ENCODE results near the gene PCK1. TPM values are rescaled to one million over a fixed set of nuclear protein-coding genes. Genes with fewer than 3 reads are reported as not detected.

The PCK1 gene
- total and polyA plus RNA-seq, 2 donors (not counting 3 experiments of a cell fraction or from before 2014, with no cell fraction given), result not detected

DNA sequence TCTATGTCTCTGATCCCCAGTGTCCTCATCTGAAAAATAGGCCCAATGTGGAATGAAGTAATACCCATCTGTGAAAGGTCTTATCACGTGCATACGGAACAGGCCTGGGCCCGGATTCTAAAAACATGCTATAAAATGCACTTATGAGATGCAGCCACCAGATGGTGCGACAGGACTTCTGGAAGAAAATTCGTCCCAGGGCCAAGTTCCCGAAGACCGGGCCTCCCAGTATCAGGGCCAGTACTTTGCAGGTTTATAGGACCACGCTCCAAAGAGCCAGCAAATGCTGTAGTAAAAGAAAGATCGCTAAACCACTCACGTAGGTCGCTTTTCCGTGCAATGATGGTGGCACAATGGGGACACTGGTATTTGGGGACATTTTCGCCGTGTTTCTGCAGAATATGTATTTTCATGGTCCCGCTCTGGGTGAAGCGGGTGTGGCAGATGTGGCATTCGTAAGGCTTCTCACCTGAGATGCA is 46.6 kb upstream of the PCK1 start:
- Histone ChIP-seq H3K79me2 (ENCODE audit: control insufficient read depth, insufficient read depth, low read length) (no peaks in the 10 kb centered on the region), H3K36me3 (ENCODE audit: control insufficient read depth in 2 of 2, extremely low read depth in 1 of 2, insufficient read depth in 2 of 2, low read length in 2 of 2) (no peaks in the 10 kb centered on the region), H3K9ac (replicated peaks; ENCODE audit: extremely low read depth, insufficient read depth, low read length) (no peak overlapping the region), H3K27me3 (ENCODE audit: control insufficient read depth in 2 of 2, insufficient read depth in 2 of 2, low read length in 2 of 2) (no peaks in the 10 kb centered on the region), H3K9me1 (replicated peaks; ENCODE audit: control insufficient read depth, extremely low read depth, insufficient read depth, low read length) (no peaks in the 10 kb centered on the region), H3K4me2 (ENCODE audit: insufficient read depth, low read length) (no peak overlapping the region), H3K27ac (ENCODE audit: insufficient read depth, low read depth, low read length) (no peak overlapping the region), H2AFZ (ENCODE audit: low read depth, low read length) (no peak overlapping the region), H3K9me3 (replicated peaks; ENCODE audit: control insufficient read depth, insufficient read depth, low read length) (no peaks in the 10 kb centered on the region), H4K20me1 (replicated peaks; ENCODE audit: control insufficient read depth, extremely low read depth, insufficient read depth, low read length) (no peaks in the 10 kb centered on the region), H3K4me3 (replicated peaks in 1 of 3; ENCODE audit: insufficient read depth in 1 of 3, low read depth in 1 of 3, low read length in 3 of 3) (no peak overlapping the region), H3K4me1 (ENCODE audit: control insufficient read depth, extremely low read depth, insufficient read depth, low read length) (no peaks in the 10 kb centered on the region)
- BruUV-seq (replicated peaks), result no TSS peak
- peak; percentile 68 for DNase-seq (ENCODE audit: low read depth, low spot score)
- dilution Hi-C loops (cut with MboI; ENCODE audit: extremely low pct_ligation_motif_present, low sequenced_read_pairs), result no loop called here
- intact Hi-C loops (cut with micrococcal nuclease), result loop anchor here (1.0 kb wide), 3 partner anchors 80 to 696 kb away; no protein-coding TSS in a partner anchor
- POLR2A ChIA-PET, result no interaction called here
- CTCF ChIA-PET, result interaction anchor here (0.7 to 2.5 kb wide), 4 partner anchors 68 to 696 kb away, joined by 4 to 38 read pairs (median 6); no protein-coding TSS in a partner anchor
- TF ChIP-seq POLR2AphosphoS5 (IDR thresholded peaks at IDR 0.05; ENCODE audit: insufficient read depth, low read depth, low read length) (no peak), JUN (IDR thresholded peaks at IDR 0.05; ENCODE audit: borderline replicate concordance, insufficient read depth, insufficient read length, low read depth) (no peak), GATA2 (IDR thresholded peaks at IDR 0.05; ENCODE audit: insufficient read depth, insufficient read length, low read depth, low read length) (no peak)
- TF ChIP-seq, protein P1, sequence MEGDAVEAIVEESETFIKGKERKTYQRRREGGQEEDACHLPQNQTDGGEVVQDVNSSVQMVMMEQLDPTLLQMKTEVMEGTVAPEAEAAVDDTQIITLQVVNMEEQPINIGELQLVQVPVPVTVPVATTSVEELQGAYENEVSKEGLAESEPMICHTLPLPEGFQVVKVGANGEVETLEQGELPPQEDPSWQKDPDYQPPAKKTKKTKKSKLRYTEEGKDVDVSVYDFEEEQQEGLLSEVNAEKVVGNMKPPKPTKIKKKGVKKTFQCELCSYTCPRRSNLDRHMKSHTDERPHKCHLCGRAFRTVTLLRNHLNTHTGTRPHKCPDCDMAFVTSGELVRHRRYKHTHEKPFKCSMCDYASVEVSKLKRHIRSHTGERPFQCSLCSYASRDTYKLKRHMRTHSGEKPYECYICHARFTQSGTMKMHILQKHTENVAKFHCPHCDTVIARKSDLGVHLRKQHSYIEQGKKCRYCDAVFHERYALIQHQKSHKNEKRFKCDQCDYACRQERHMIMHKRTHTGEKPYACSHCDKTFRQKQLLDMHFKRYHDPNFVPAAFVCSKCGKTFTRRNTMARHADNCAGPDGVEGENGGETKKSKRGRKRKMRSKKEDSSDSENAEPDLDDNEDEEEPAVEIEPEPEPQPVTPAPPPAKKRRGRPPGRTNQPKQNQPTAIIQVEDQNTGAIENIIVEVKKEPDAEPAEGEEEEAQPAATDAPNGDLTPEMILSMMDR (IDR thresholded peaks at IDR 0.05; ENCODE audit: extremely low read depth in 1 of 2, insufficient read depth in 1 of 2, low read depth in 1 of 2, low read length in 2 of 2), result peak; percentile 53 to 63
- FAIRE-seq, result peak; percentile 84

DNA sequence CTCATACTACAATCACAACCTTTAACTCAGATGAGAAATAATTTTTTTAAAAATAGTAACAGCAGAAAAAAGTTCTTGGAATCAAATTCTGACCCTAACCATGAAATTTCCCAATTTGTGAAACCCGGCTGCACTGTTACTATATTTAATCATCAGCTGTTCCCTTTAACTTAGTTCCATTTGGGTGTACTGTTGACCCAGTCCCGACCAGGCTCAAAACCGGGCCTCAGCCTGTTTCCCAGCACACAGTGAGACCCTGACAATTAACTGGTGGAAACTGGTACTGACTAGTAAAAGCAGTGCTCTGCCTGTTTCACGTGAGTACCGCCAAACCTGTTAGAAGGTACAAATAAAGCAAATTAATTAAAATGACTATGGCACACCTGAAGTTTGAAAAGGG is 43.0 kb upstream of the PCK1 start:
- H3K27me3 ChIP-seq (ENCODE audit: control insufficient read depth in 2 of 2, insufficient read depth in 2 of 2, low read length in 2 of 2), result peaks cover 0 to 5% of the 10 kb centered on the region in 2 experiments
- dilution Hi-C loops (cut with MboI; ENCODE audit: extremely low pct_ligation_motif_present, low sequenced_read_pairs), result no loop called here

More for the DNA sequence above, 43.0 kb upstream of the PCK1 start:
- no TSS peak for BruUV-seq (replicated peaks)
- Histone ChIP-seq H3K79me2 (ENCODE audit: control insufficient read depth, insufficient read depth, low read length) (no peaks in the 10 kb centered on the region), H3K36me3 (ENCODE audit: control insufficient read depth in 2 of 2, extremely low read depth in 1 of 2, insufficient read depth in 2 of 2, low read length in 2 of 2) (no peaks in the 10 kb centered on the region), H4K20me1 (replicated peaks; ENCODE audit: control insufficient read depth, extremely low read depth, insufficient read depth, low read length) (no peaks in the 10 kb centered on the region), H3K9me3 (replicated peaks; ENCODE audit: control insufficient read depth, insufficient read depth, low read length) (no peaks in the 10 kb centered on the region), H3K4me3 (replicated peaks in 1 of 3; ENCODE audit: insufficient read depth in 1 of 3, low read depth in 1 of 3, low read length in 3 of 3) (no peak overlapping the region), H2AFZ (ENCODE audit: low read depth, low read length) (no peak overlapping the region), H3K9me1 (replicated peaks; ENCODE audit: control insufficient read depth, extremely low read depth, insufficient read depth, low read length) (no peaks in the 10 kb centered on the region), H3K9ac (replicated peaks; ENCODE audit: extremely low read depth, insufficient read depth, low read length) (no peak overlapping the region), H3K4me1 (ENCODE audit: control insufficient read depth, extremely low read depth, insufficient read depth, low read length) (no peaks in the 10 kb centered on the region), H3K4me2 (ENCODE audit: insufficient read depth, low read length) (no peak overlapping the region), H3K27ac (ENCODE audit: insufficient read depth, low read depth, low read length) (no peak overlapping the region)
- FAIRE-seq (no peak), DNase-seq (ENCODE audit: low read depth, low spot score) (no peak)
- POLR2A ChIA-PET, result no interaction called here
- CTCF ChIA-PET, result interaction anchor here (0.9 kb wide), 1 partner anchor 82 kb away, joined by 3 read pairs; no protein-coding TSS in a partner anchor
- TF ChIP-seq MYC (IDR thresholded peaks at IDR 0.05; ENCODE audit: low read depth, low read length) (no peak), EZH2 (IDR thresholded peaks at IDR 0.05; ENCODE audit: borderline replicate concordance, low read depth, low read length, severe bottlenecking) (no peak), POLR2A (IDR thresholded peaks at IDR 0.05; ENCODE audit: low read depth, low read length) (no peak), GATA2 (IDR thresholded peaks at IDR 0.05; ENCODE audit: insufficient read depth, insufficient read length, low read depth, low read length) (no peak)
- TF ChIP-seq, protein P1 (IDR thresholded peaks at IDR 0.05; ENCODE audit: extremely low read depth in 1 of 2, insufficient read depth in 1 of 2, low read depth in 1 of 2, low read length in 2 of 2), result no peak
- TF ChIP-seq, protein P2, sequence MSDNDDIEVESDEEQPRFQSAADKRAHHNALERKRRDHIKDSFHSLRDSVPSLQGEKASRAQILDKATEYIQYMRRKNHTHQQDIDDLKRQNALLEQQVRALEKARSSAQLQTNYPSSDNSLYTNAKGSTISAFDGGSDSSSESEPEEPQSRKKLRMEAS (IDR thresholded peaks at IDR 0.05; ENCODE audit: insufficient read depth, insufficient read length), result no peak
- intact Hi-C loops (cut with micrococcal nuclease), result no loop called here

All from endothelial cell of umbilical vein (primary cell).